HG02973 (cell line): ENCODE measurements around the gene PTPN14.
A peak's percentile ranks its signal among the peaks of the same experiment; 100 is the strongest.

ENCODE experiments used
- ATAC-seq: cut with Tn5 transposase; IDR thresholded peaks from one replicate; pipeline ENCODE4 v1.9.1; 2021; ENCODE audit warnings: moderate library complexity; ENCODE audit not compliant: unreplicated experiment

The PTPN14 gene

GRCh38 chr1:214569357-214570004 lies 18.1 kb upstream of the PTPN14 start:
- no peak for ATAC-seq

- no peak for ATAC-seq
Measured at GRCh38 chr1:214568328-214568727, 16.9 kb upstream of the PTPN14 start.

- ATAC-seq, result no peak
Measured at GRCh38 chr1:214567481-214567980, 16.1 kb upstream of the PTPN14 start.

- peak; percentile 50 for ATAC-seq
Measured at GRCh38 chr1:214566158-214567104, 15.0 kb upstream of the PTPN14 start.

- no peak for ATAC-seq
Measured at GRCh38 chr1:214565310-214565709, 13.9 kb upstream of the PTPN14 start.

GRCh38 chr1:214563881-214564280 lies 12.5 kb upstream of the PTPN14 start:
- no peak for ATAC-seq

GRCh38 chr1:214557952-214558735 lies 6.7 kb upstream of the PTPN14 start:
- no peak for ATAC-seq

GRCh38 chr1:214553142-214553710 lies 1.8 kb upstream of the PTPN14 start:
- ATAC-seq, result no peak

GRCh38 chr1:214552174-214552608 lies 789 bp upstream of the PTPN14 start:
- no peak for ATAC-seq

GRCh38 chr1:214550857-214551435 lies 456 bp downstream of the PTPN14 start:
- ATAC-seq, result no peak

GRCh38 chr1:214550013-214550856 lies 1.2 kb downstream of the PTPN14 start:
- no peak for ATAC-seq

- no peak for ATAC-seq
Measured at GRCh38 chr1:214549604-214550003, 1.8 kb downstream of the PTPN14 start.

GRCh38 chr1:214548988-214549387 lies 2.4 kb downstream of the PTPN14 start:
- no peak for ATAC-seq

- ATAC-seq, result no peak
Measured at GRCh38 chr1:214548271-214548670, 3.1 kb downstream of the PTPN14 start.

GRCh38 chr1:214547747-214548146 lies 3.7 kb downstream of the PTPN14 start:
- no peak for ATAC-seq

- ATAC-seq, result no peak
Measured at GRCh38 chr1:214546886-214547641, 4.3 kb downstream of the PTPN14 start.

- ATAC-seq, result no peak
Measured at GRCh38 chr1:214546084-214546483, 5.3 kb downstream of the PTPN14 start.

- ATAC-seq, result no peak
Measured at GRCh38 chr1:214545293-214545692, 6.1 kb downstream of the PTPN14 start.

- ATAC-seq, result no peak
Measured at GRCh38 chr1:214544791-214545190, 6.6 kb downstream of the PTPN14 start.
